Adipose tissue (tissue), 3 donors: ENCODE data around the gene NDC1. TPM values are rescaled to one million over a fixed set of nuclear protein-coding genes. Genes with fewer than 3 reads are reported as not detected.
"Not testable (repeated sequence)": the region's sequence is repeated elsewhere in the genome, so short reads cannot be mapped to it uniquely, and the experiment has no call there.

Experiments
- H3K27ac ChIP-seq: one replicate; pipeline ENCODE4 v1.5.1; 2013; ENCODE audit warnings: low read depth, low read length
- WGBS, 3 donors: extraction: QIAGEN DNeasy Blood & Tissue Kit; methylation state at CpG; one replicate each; pipeline ENCODE4 v1.1.7; 2013; 5-methylcytosine and 5-hydroxymethylcytosine counted together
- polyA plus RNA-seq, 3 donors: library from polyadenylated mRNA; stranded (reverse); fragments of 200-250 nt; gene quantifications; one replicate each; pipeline ENCODE4 v1.2.3, GENCODE V29; 2013
- donor health status: healthy with polysubstance abuse.
- donor health status: Bipolar disorder and iron deficiency.
- donor health status: healthy.

The NDC1 gene
- polyA plus RNA-seq, 3 donors = 1.8 to 4.6 (median 3.7) TPM

GRCh38 chr1:53835491-53835890, 2.6 kb downstream of the NDC1 start:
- H3K27ac ChIP-seq = no peak overlapping the region
- WGBS, 3 donors = 89 to 93% (median 90%) methylated on average over 2 of the region's 2 CpGs

GRCh38 chr1:53834776-53835175, 3.3 kb downstream of the NDC1 start:
- H3K27ac ChIP-seq = no peak overlapping the region
- 93 to 95% (median 94%) methylated on average over 11 of the region's 11 CpGs for WGBS, 3 donors

GRCh38 chr1:53833393-53833792, 4.7 kb downstream of the NDC1 start:
- no peak overlapping the region for H3K27ac ChIP-seq
- WGBS, 3 donors = 93 to 94% (median 93%) methylated on average over 4 of the region's 4 CpGs

GRCh38 chr1:53826367-53826766, 11.7 kb downstream of the NDC1 start:
- WGBS, 3 donors = 94 to 100% (median 96%) methylated on average over 2 of the region's 2 CpGs
- H3K27ac ChIP-seq = no peak overlapping the region

GRCh38 chr1:53825306-53825705, 12.8 kb downstream of the NDC1 start:
- H3K27ac ChIP-seq = no peak overlapping the region
- 86 to 97% (median 92%) methylated on average over 6 of the region's 6 CpGs for WGBS, 3 donors

GRCh38 chr1:53822931-53823330, 15.2 kb downstream of the NDC1 start:
- H3K27ac ChIP-seq = no peak overlapping the region
- WGBS, 3 donors = 71 to 90% (median 73%) methylated on average over 3 of the region's 3 CpGs

- WGBS, 3 donors = 93 to 97% (median 97%) methylated on average over 5 of the region's 5 CpGs
- H3K27ac ChIP-seq = no peak overlapping the region
These were observed 16.7 kb downstream of the NDC1 start for GRCh38 chr1:53821380-53821779.

GRCh38 chr1:53819387-53819786, 18.7 kb downstream of the NDC1 start:
- H3K27ac ChIP-seq = no peak overlapping the region

- 94 to 97% (median 95%) methylated on average over 1 of the region's 1 CpG for WGBS, 3 donors
- H3K27ac ChIP-seq = not testable (repeated sequence)
These were observed 21.5 kb downstream of the NDC1 start for GRCh38 chr1:53816584-53816983.

- WGBS, 3 donors = 69 to 83% (median 70%) methylated on average over 1 of the region's 1 CpG
- not testable (repeated sequence) for H3K27ac ChIP-seq
These were observed 22.6 kb downstream of the NDC1 start for GRCh38 chr1:53815484-53815883.

- WGBS, 3 donors = 94 to 98% (median 96%) methylated on average over 4 of the region's 4 CpGs
- no peak overlapping the region for H3K27ac ChIP-seq
These were observed 26.7 kb downstream of the NDC1 start for GRCh38 chr1:53811414-53811851.

GRCh38 chr1:53810497-53810896, 27.6 kb downstream of the NDC1 start:
- 76 to 98% (median 98%) methylated on average over 2 of the region's 2 CpGs for WGBS, 3 donors
- H3K27ac ChIP-seq = no peak overlapping the region

GRCh38 chr1:53810007-53810406, 28.1 kb downstream of the NDC1 start:
- WGBS, 3 donors = 88 to 94% (median 93%) methylated on average over 5 of the region's 5 CpGs
- H3K27ac ChIP-seq = no peak overlapping the region

- no peak overlapping the region for H3K27ac ChIP-seq
- 76 to 91% (median 89%) methylated on average over 5 of the region's 5 CpGs for WGBS, 3 donors
These were observed 30.2 kb downstream of the NDC1 start for GRCh38 chr1:53807916-53808315.

GRCh38 chr1:53804791-53805505, 33.1 kb downstream of the NDC1 start:
- 89 to 97% (median 92%) methylated on average over 3 of the region's 3 CpGs for WGBS, 3 donors
- no peak overlapping the region for H3K27ac ChIP-seq

- 96 to 99% (median 98%) methylated on average over 7 of the region's 7 CpGs for WGBS, 3 donors
- H3K27ac ChIP-seq = no peak overlapping the region
These were observed 33.9 kb downstream of the NDC1 start for GRCh38 chr1:53804181-53804580.

GRCh38 chr1:53800621-53801020, 37.5 kb downstream of the NDC1 start:
- WGBS, 3 donors = 93 to 100% (median 96%) methylated on average over 1 of the region's 1 CpG

GRCh38 chr1:53799141-53799540, 39.0 kb downstream of the NDC1 start:
- H3K27ac ChIP-seq = no peak overlapping the region
- 51 to 78% (median 67%) methylated on average over 1 of the region's 1 CpG for WGBS, 3 donors

More at GRCh38 chr1:53800621-53801020, 37.5 kb downstream of the NDC1 start:
- H3K27ac ChIP-seq = no peak overlapping the region

- 89 to 95% (median 93%) methylated on average over 4 of the region's 4 CpGs for WGBS, 3 donors
- no peak overlapping the region for H3K27ac ChIP-seq
These were observed 45.3 kb downstream of the NDC1 start for GRCh38 chr1:53792806-53793205.

- 93 to 96% (median 96%) methylated on average over 3 of the region's 3 CpGs for WGBS, 3 donors
- no peak overlapping the region for H3K27ac ChIP-seq
These were observed 50.4 kb downstream of the NDC1 start for GRCh38 chr1:53787655-53788054.
